Choroid plexus epithelial cell (primary cell): ENCODE results near the gene MCC.
A peak's percentile ranks its signal among the peaks of the same experiment; 100 is the strongest.

Experiments
- DNase-seq: peaks from one replicate; pipeline ENCODE4 v3.0.0-alpha.2; 2010; ENCODE audit warnings: low read depth
- H3K4me3 ChIP-seq: 2 replicates; pipeline ENCODE4 v1.5.1; 2011; ENCODE audit warnings: low read depth, mild to moderate bottlenecking, control low read depth, low read length, moderate library complexity
- CTCF ChIP-seq: conservative IDR thresholded peaks from 2 replicates; pipeline ENCODE4 v1.5.1; 2011; ENCODE audit warnings: low read depth, mild to moderate bottlenecking, control low read depth, inconsistent platforms, low read length, moderate library complexity

MCC gene

GRCh38 chr5:113197456-113198200 lies 290.6 kb downstream of the MCC start:
- TF ChIP-seq CTCF: no peak

GRCh38 chr5:113195771-113196170 lies 292.5 kb downstream of the MCC start:
- no peak overlapping the region for H3K4me3 ChIP-seq
- no peak for DNase-seq
- no peak for TF ChIP-seq CTCF

More at GRCh38 chr5:113197456-113198200, 290.6 kb downstream of the MCC start:
- DNase-seq: no peak
- H3K4me3 ChIP-seq: no peak overlapping the region

GRCh38 chr5:113195251-113195650 lies 293.0 kb downstream of the MCC start:
- no peak for DNase-seq
- no peak for TF ChIP-seq CTCF
- H3K4me3 ChIP-seq: no peak overlapping the region

- no peak for TF ChIP-seq CTCF
- no peak for DNase-seq
- H3K4me3 ChIP-seq: no peak overlapping the region
Observed at GRCh38 chr5:113194591-113194990, 293.7 kb downstream of the MCC start.

GRCh38 chr5:113194125-113194524 lies 294.1 kb downstream of the MCC start:
- H3K4me3 ChIP-seq: no peak overlapping the region
- no peak for DNase-seq
- TF ChIP-seq CTCF: peak; percentile 1

- DNase-seq: no peak
- H3K4me3 ChIP-seq: no peak overlapping the region
- TF ChIP-seq CTCF: no peak
Observed at GRCh38 chr5:113193311-113193978, 294.8 kb downstream of the MCC start.
